Retinal pigment epithelial cell (primary cell): ENCODE data around the gene DUS1L.

Experiments used
- DNase-seq: peaks from one replicate; pipeline ENCODE4 v3.0.0-alpha.2; 2010; ENCODE audit warnings: low read depth
- H3K4me3 ChIP-seq: 2 replicates; pipeline ENCODE4 v1.5.1; 2011; ENCODE audit warnings: mild to moderate bottlenecking, low read length, control low read depth, moderate library complexity
- TF ChIP-seq, protein P1 (sequence below): conservative IDR thresholded peaks from 2 replicates; pipeline ENCODE4 v1.5.1; 2011; ENCODE audit warnings: low read depth, low read length, control low read depth, inconsistent platforms

The DUS1L gene

GRCh38 chr17:82014432-82014831, 51.2 kb downstream of the DUS1L start:
- TF ChIP-seq, protein P1, sequence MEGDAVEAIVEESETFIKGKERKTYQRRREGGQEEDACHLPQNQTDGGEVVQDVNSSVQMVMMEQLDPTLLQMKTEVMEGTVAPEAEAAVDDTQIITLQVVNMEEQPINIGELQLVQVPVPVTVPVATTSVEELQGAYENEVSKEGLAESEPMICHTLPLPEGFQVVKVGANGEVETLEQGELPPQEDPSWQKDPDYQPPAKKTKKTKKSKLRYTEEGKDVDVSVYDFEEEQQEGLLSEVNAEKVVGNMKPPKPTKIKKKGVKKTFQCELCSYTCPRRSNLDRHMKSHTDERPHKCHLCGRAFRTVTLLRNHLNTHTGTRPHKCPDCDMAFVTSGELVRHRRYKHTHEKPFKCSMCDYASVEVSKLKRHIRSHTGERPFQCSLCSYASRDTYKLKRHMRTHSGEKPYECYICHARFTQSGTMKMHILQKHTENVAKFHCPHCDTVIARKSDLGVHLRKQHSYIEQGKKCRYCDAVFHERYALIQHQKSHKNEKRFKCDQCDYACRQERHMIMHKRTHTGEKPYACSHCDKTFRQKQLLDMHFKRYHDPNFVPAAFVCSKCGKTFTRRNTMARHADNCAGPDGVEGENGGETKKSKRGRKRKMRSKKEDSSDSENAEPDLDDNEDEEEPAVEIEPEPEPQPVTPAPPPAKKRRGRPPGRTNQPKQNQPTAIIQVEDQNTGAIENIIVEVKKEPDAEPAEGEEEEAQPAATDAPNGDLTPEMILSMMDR: no peak
- no peak overlapping the region for H3K4me3 ChIP-seq
- no peak for DNase-seq

- TF ChIP-seq, protein P1: no peak
- no peak for DNase-seq
- H3K4me3 ChIP-seq: no peak overlapping the region
These were observed 51.8 kb downstream of the DUS1L start for GRCh38 chr17:82013772-82014321.

DNA sequence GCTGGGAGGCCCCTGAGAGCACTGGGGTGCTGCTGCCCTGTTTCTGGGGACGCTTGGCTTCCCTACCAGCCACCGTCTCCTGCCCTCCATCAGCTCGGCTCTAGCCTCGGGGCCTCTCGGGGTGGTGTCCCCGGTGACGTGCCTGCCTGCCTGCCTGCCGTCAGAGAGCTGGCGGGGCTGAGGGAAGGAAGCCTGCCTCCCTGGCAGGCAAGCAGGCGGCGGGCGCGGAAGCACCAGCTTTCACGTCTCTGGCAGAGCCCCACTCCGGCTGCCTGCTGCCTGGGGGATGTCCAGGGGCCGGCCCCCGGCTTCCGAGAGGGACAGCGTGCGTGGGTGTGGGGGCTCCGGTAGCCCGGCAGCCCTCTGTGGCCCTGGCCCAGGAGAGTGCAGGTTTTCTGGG, 52.3 kb downstream of the DUS1L start:
- DNase-seq: no peak
- TF ChIP-seq, protein P1: no peak
- H3K4me3 ChIP-seq: no peak overlapping the region

DNA sequence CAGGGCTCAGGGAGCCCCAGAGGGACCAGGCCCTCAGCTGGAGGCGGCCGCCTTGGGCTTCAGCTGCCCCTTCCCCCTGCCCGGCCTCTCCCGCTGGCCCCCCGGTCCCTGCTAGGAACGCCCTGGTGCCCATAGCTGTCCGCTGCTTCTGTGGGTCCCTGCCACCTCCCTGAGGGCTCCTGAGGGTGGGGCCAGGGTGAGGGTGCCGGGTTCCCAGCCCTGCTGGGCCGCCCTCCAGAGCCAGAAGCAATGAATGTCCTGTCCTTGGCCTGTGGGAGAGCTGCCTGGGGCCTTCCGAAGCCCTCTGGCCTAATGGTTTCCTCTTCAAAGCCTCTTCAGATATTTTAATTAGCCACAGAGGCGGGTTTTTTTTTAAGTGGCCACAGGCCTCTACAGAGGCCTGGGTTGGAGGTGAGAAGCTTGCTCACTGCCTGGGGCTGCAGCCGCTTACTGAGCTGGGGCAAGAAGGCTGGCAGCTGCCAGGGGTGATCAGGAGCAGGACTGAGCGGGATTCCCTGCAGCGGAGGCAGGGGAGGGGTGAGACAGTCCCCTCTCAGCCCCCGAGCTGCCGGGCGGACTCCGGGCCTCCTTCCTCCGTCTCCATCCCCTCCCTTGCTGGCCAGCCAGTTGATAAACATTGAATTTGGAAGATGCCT, 52.8 kb downstream of the DUS1L start:
- no peak overlapping the region for H3K4me3 ChIP-seq
- no peak for DNase-seq
- TF ChIP-seq, protein P1: no peak

DNA sequence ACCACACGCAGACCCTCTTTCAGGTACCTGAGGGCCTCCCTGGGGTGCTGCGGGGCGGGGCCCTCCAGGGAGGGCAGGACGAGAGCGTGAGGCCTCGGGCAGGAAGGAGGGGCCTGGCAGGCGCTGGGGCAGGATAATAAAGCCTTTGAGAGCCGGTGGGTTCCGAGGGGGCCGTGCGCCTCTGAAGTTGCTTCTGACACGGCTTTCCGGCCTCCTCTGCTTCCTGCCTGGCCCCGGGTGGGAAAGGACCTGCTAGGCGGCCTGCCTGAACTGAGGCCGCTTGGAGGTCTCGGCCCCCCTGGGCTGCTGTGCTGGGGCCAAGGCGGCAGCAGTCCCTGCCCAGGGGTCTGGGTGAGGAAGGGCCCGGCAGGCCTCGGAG, 53.4 kb downstream of the DUS1L start:
- no peak overlapping the region for H3K4me3 ChIP-seq
- TF ChIP-seq, protein P1: no peak
- no peak for DNase-seq

DNA sequence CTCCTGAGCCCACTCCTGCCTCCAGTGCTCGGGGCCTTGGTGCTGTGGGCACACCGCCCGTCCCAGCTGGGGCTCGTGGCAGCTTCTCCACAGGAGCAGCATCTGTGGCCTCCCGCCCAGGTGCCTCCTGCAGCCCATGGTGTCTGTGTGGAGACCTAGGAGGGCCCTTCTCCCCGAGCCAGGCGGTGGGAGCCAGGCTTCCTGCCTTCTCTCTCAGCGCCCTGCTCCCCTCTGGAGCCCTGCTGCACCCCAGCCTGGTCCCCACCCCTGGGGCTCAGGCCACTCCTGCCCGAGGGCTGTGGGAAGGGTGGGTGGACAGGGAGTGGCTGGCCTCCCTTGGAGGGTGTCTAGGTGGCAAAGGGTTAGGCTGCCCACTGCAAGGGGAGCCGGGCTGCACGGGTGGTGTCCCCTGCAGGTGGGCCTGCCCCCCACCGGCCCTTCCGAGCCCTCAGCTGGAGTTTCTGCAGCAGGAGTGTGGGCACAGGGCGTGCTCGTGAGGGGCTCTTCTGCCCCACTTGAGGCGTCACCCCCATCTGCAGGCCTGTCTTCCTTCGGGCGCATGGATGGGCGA, 53.9 kb downstream of the DUS1L start:
- no peak overlapping the region for H3K4me3 ChIP-seq
- no peak for DNase-seq
- TF ChIP-seq, protein P1: no peak
